Right ventricle myocardium superior (tissue), 1 donor: ENCODE results near the gene PCDHA4. TPM values are rescaled to one million over a fixed set of nuclear protein-coding genes. Genes with fewer than 3 reads are reported as not detected.
A peak's percentile ranks its signal among the peaks of the same experiment; 100 is the strongest.
"Not testable (repeated sequence)": the region's sequence is repeated elsewhere in the genome, so short reads cannot be mapped to it uniquely, and the experiment has no call there.

ENCODE experiments used
- ATAC-seq: fragments of 200-7000 bp; cut with Tn5 transposase; one replicate; pipeline ENCODE4 v1.9.1; 2020; ENCODE audit warnings: mild to moderate bottlenecking; ENCODE audit not compliant: poor library complexity
- DNase-seq: peaks from one replicate; pipeline ENCODE4 v3.0.0-alpha.2; 2020
- intact Hi-C: fragments of 100-400 bp; cut with DNase I; formaldehyde crosslinking; loops from one replicate; pipeline ENCODE4 v1.11.2; 2022
- total RNA-seq: library from RNA; stranded (reverse); fragmentation: NEBNext Ultra II Directional; extraction: Animal tissue kit (Norgen Biotek cat#: 25700); gene quantifications from one replicate; pipeline ENCODE4 v1.2.1, GENCODE V29; 2021
- donor health status: DM: no; HTN: yes; CAD: no; lungs with severe emphysema.

PCDHA4 gene
- total RNA-seq, 1 donor from 2014 or later = not detected

- intact Hi-C loops, DNase-seq, ATAC-seq: not testable (repeated sequence)
Observed at GRCh38 chr5:140808241-140808888, 1.5 kb downstream of the PCDHA4 start.

- DNase-seq (peak; percentile 39), ATAC-seq (no peak)
- intact Hi-C loops = no loop called here
Observed at GRCh38 chr5:140808889-140809291, 2.0 kb downstream of the PCDHA4 start.

DNA sequence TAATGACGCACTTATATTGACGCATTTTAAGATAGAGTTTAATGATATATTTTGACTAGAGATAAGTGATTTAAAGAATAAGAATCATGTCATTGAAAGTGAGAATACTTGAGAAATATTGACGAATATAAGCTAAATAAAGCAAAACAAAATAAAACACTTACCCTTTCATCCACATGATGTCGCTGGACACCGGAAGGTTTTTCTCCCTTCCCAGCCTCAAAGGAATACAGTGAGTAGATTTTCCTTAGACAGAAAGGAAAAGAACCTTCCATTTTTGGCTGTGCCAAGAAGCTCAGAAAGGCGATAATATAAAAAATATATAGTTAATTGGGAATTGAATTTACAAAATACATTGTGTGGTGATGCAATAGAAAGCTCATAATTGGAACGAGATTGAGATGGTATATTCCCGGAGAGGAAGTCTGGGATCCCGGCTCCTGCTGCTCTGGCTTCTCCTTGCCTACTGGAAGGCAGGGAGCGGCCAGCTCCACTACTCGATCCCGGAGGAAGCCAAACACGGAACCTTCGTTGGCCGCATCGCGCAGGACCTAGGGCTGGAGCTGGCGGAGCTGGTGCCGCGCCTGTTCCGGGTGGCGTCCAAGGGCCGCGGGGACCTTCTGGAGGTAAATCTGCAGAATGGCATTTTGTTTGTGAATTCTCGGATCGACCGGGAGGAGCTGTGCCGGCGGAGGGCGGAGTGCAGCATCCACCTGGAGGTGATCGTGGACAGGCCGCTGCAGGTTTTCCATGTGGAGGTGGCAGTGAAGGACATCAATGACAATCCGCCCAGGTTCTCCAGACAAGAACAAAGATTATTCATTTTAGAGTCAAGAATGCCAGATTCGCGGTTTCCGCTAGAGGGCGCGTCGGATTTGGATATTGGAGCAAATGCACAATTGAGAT, 14.8 kb downstream of the PCDHA4 start, which contains the start of gene PCDHA5:
TSS of gene PCDHA5 (plus strand) at position 239 of the 906 bp plus-strand sequence.
- DNase-seq = peak; percentile 40
- ATAC-seq = no peak
- intact Hi-C loops = no loop called here

GRCh38 chr5:140822281-140822629, 15.4 kb downstream of the PCDHA4 start:
- intact Hi-C loops = no loop called here
- ATAC-seq = no peak
- DNase-seq = no peak

DNA sequence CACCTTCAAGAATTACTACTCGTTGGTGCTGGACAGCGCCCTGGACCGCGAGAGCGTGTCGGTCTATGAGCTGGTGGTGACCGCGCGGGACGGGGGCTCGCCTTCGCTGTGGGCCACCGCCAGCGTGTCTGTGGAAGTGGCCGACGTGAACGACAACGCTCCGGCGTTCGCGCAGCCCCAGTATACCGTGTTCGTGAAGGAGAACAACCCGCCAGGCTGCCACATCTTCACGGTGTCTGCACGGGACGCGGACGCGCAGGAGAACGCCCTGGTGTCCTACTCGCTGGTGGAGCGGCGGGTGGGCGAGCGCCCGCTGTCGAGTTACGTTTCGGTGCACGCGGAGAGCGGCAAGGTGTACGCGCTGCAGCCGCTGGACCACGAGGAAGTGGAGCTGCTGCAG, 16.1 kb downstream of the PCDHA4 start:
- ATAC-seq, DNase-seq, intact Hi-C loops: not testable (repeated sequence)

DNA sequence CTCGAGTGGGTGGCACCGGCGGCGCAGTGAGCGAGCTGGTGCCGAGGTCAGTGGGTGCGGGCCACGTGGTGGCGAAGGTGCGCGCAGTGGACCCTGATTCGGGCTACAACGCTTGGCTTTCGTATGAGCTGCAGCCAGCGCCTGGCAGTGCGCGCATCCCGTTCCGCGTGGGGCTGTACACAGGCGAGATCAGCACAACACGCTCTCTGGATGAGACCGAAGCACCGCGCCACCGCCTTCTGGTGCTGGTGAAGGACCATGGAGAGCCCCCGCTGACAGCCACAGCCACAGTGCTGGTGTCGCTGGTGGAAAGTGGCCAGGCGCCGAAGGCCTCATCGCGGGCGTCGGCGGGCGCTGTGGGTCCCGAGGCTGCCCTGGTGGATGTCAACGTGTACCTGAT, 16.6 kb downstream of the PCDHA4 start:
- intact Hi-C loops = no loop called here
- ATAC-seq = no peak
- peak; percentile 34 for DNase-seq

GRCh38 chr5:140827704-140828361, 21.0 kb downstream of the PCDHA4 start, which contains the start of gene PCDHA6:
TSS of gene PCDHA6 (plus strand) at chr5:140827960. CDS start at chr5:140828092, 132 bp downstream.
- ATAC-seq (no peak), DNase-seq (no peak)
- intact Hi-C loops = no loop called here

DNA sequence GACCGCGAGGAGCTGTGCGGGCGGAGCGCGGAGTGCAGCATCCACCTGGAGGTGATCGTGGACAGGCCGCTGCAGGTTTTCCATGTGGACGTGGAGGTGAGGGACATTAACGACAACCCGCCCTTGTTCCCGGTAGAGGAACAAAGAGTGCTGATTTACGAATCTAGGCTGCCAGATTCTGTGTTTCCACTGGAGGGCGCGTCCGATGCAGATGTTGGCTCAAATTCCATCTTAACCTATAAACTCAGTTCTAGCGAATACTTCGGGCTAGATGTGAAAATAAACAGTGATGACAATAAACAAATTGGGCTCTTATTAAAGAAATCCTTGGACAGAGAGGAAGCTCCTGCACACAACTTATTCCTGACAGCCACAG, 21.5 kb downstream of the PCDHA4 start:
- ATAC-seq = no peak
- DNase-seq = no peak
- intact Hi-C loops = no loop called here

DNA sequence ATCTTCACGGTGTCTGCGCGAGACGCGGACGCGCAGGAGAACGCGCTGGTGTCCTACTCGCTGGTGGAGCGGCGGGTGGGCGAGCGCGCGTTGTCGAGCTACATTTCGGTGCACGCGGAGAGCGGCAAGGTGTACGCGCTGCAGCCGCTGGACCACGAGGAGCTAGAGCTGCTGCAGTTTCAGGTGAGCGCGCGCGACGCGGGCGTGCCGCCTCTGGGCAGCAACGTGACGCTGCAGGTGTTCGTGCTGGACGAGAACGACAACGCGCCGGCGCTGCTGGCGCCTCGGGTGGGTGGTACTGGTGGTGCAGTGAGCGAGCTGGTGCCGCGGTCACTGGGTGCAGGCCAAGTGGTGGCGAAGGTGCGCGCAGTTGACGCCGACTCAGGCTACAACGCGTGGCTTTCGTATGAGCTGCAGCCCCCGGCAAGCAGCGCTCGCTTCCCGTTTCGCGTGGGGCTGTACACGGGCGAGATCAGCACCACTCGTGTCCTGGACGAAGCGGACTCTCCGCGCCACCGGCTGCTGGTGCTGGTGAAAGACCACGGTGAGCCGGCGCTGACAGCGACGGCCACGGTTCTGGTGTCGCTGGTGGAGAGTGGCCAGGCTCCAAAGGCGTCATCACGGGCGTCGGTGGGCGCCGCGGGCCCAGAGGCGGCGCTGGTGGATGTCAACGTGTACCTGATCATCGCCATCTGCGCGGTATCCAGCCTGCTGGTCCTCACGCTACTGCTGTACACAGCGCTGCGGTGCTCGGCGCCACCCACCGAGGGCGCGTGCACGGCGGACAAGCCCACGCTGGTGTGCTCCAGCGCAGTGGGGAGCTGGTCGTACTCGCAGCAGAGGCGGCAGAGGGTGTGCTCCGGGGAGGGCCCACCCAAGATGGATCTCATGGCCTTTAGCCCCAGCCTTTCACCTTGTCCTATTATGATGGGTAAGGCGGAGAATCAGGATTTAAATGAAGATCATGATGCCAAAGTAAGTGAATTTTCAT, 22.9 kb downstream of the PCDHA4 start:
- DNase-seq = not testable (repeated sequence)

GRCh38 chr5:140833993-140834392, 27.1 kb downstream of the PCDHA4 start, which contains the start of gene PCDHA7:
TSS of gene PCDHA7 (plus strand) at chr5:140834269. CDS start at chr5:140834384, 115 bp downstream.
- intact Hi-C loops = no loop called here
- no peak for ATAC-seq
- DNase-seq = no peak

More for the DNA sequence above, 22.9 kb downstream of the PCDHA4 start:
- intact Hi-C loops, ATAC-seq: not testable (repeated sequence)

- intact Hi-C loops, ATAC-seq: not testable (repeated sequence)
Observed at GRCh38 chr5:140834439-140835008, 27.7 kb downstream of the PCDHA4 start.

GRCh38 chr5:140835622-140836510, 29.0 kb downstream of the PCDHA4 start:
- ATAC-seq (no peak), DNase-seq (peak; percentile 33)
- intact Hi-C loops = no loop called here

More at GRCh38 chr5:140834439-140835008, 27.7 kb downstream of the PCDHA4 start:
- DNase-seq = not testable (repeated sequence)

DNA sequence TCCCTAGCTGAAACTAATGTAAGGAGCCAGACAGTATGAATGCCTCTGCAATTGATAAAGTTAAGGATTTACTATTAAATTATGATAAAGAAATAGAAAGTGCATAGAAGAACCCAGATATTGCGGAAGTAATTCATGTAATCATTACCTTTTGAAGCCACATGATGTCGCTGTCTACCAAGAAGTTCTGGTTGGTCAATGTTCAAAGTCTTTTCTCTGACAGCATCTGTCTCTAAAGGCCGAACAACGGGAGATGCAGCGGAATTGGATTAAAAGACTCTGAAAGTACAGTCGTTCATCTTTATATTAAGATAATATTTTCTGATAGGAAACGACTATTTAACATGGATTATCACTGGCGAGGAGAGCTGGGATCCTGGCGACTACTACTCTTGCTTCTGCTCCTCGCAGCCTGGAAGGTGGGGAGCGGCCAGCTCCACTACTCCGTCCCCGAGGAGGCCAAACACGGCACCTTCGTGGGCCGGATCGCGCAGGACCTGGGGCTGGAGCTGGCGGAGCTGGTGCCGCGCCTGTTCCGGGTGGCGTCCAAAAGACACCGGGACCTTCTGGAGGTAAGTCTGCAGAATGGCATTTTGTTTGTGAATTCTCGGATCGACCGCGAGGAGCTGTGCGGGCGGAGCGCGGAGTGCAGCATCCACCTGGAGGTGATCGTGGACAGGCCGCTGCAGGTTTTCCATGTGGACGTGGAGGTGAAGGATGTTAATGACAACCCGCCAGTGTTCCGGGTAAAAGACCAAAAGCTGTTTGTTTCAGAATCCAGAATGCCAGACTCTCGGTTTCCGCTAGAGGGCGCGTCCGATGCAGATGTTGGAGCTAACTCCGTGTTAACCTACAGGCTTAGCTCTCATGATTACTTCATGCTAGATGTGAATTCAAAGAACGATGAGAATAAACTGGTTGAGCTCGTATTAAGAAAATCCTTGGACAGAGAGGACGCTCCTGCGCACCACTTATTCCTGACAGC, 34.4 kb downstream of the PCDHA4 start, which contains the start of gene PCDHA8:
TSS of gene PCDHA8 (plus strand) at position 210 of the 985 bp plus-strand sequence. CDS start at position 345, 135 bp downstream.
- ATAC-seq = no peak
- intact Hi-C loops = no loop called here
- no peak for DNase-seq

DNA sequence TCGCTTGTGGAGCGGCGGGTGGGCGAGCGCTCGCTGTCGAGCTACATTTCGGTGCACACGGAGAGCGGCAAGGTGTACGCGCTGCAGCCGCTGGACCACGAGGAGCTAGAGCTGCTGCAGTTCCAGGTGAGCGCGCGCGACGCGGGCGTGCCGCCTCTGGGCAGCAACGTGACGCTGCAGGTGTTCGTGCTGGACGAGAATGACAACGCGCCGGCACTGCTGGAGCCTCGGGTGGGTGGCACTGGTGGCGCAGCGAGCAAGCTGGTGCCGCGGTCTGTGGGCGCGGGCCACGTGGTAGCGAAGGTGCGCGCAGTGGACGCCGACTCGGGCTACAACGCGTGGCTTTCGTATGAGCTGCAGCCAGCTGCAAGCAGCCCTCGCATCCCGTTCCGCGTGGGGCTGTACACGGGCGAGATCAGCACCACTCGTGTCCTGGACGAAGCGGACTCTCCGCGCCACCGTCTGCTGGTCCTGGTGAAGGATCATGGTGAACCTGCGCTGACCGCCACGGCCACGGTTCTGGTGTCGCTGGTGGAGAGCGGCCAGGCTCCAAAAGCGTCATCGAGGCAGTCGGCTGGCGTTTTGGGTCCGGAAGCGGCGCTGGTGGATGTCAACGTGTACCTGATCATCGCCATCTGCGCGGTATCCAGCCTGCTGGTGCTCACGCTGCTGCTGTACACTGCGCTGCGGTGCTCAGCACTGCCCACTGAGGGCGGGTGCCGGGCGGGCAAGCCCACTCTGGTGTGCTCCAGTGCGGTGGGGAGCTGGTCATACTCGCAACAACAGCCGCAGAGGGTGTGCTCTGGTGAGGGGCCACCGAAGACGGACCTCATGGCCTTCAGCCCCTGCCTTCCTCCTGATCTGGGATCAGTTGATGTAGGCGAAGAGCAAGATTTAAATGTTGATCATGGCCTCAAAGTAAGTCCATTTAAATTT, 36.2 kb downstream of the PCDHA4 start:
- DNase-seq (no peak), ATAC-seq (no peak)
- intact Hi-C loops = no loop called here
